Adipocyte (in vitro differentiated cells): ENCODE data around the gene AQP4.

Source experiments
- DNase-seq: peaks from one replicate; pipeline ENCODE4 v3.0.0-alpha.2; 2015; ENCODE audit warnings: low read depth
- H3K27me3 ChIP-seq: replicated peaks from 2 replicates; pipeline ENCODE4 v1.7.0; 2013; ENCODE audit warnings: mild to moderate bottlenecking, low read length, moderate library complexity; ENCODE audit not compliant: control insufficient read depth, insufficient read depth
- H3K36me3 ChIP-seq: 2 replicates; pipeline ENCODE4 v1.7.0; 2013; ENCODE audit warnings: low read length, mild to moderate bottlenecking, moderate library complexity; ENCODE audit not compliant: control insufficient read depth, insufficient read depth, severe bottlenecking
- H3K4me1 ChIP-seq: 2 replicates; pipeline ENCODE4 v1.7.0; 2013; ENCODE audit warnings: mild to moderate bottlenecking, low read length, moderate library complexity; ENCODE audit not compliant: control insufficient read depth, insufficient read depth
- H3K4me3 ChIP-seq: 2 replicates; pipeline ENCODE4 v1.7.0; 2013; ENCODE audit warnings: mild to moderate bottlenecking, low read length, moderate library complexity
- H3K9ac ChIP-seq: 2 replicates; pipeline ENCODE4 v1.7.0; 2013; ENCODE audit warnings: mild to moderate bottlenecking, low read length, moderate library complexity
- H3K9me3 ChIP-seq: 2 replicates; pipeline ENCODE4 v1.7.0; 2013; ENCODE audit warnings: mild to moderate bottlenecking, low read length, moderate library complexity; ENCODE audit not compliant: control insufficient read depth

The AQP4 gene

GRCh38 chr18:26868968-26869586 lies 3.6 kb upstream of the AQP4 start:
- Histone ChIP-seq H3K9ac (no peak overlapping the region), H3K36me3 (no peaks in the 10 kb centered on the region), H3K4me1 (no peaks in the 10 kb centered on the region), H3K27me3 (peaks cover 20% of the 10 kb centered on the region), H3K4me3 (no peak overlapping the region), H3K9me3 (no peaks in the 10 kb centered on the region)
- no peak for DNase-seq

DNA sequence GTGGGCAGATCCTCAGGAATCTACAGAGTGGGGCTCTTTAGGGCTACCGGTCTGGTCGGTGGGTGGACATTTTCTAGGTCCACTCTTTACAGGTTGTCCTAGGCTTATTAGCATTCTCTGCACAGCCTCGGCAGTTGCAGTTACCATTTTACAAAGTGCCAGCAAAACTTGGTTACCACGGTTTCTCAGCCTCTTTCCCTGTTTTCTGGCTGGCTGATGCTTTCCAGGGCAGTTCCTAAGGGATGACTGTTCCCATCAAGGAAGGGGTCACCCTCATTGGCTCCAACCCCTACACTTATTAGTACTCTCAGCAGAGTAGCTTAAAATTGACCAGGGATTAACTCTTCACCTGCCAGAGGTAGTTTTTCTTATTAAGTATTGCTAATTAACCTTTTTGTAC lies 2.0 kb upstream of the AQP4 start:
- H3K9ac ChIP-seq: no peak overlapping the region

DNA sequence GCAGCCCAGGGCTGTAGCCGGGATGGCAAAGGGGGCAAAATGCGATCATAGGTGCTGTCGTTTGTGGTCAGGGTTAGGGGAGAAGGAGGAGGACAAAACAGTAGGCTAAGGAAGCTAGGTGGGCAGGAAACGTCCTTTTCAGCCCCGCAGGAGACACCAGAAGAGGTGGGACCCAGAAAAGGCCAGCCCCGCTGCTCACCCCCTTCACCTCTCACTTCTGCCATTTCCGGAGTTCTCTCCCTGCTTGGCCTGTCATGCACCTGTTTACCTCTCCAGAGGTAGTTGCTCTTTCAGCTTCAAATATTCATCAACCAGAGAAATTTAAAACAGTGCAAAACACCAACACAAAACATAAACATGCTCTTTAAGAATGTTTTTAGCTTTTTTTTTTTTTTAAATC lies 849 bp downstream of the AQP4 start:
- Histone ChIP-seq H3K27me3 (peaks cover 35% of the 10 kb centered on the region), H3K9ac (no peak overlapping the region), H3K4me3 (no peak overlapping the region), H3K9me3 (no peaks in the 10 kb centered on the region), H3K4me1 (no peaks in the 10 kb centered on the region), H3K36me3 (no peaks in the 10 kb centered on the region)
- DNase-seq: no peak

More for the DNA sequence above, 2.0 kb upstream of the AQP4 start:
- peaks cover 29% of the 10 kb centered on the region for H3K27me3 ChIP-seq
- no peaks in the 10 kb centered on the region for H3K36me3 ChIP-seq
- H3K9me3 ChIP-seq: no peaks in the 10 kb centered on the region
- H3K4me1 ChIP-seq: no peaks in the 10 kb centered on the region
- H3K4me3 ChIP-seq: no peak overlapping the region
- no peak for DNase-seq

DNA sequence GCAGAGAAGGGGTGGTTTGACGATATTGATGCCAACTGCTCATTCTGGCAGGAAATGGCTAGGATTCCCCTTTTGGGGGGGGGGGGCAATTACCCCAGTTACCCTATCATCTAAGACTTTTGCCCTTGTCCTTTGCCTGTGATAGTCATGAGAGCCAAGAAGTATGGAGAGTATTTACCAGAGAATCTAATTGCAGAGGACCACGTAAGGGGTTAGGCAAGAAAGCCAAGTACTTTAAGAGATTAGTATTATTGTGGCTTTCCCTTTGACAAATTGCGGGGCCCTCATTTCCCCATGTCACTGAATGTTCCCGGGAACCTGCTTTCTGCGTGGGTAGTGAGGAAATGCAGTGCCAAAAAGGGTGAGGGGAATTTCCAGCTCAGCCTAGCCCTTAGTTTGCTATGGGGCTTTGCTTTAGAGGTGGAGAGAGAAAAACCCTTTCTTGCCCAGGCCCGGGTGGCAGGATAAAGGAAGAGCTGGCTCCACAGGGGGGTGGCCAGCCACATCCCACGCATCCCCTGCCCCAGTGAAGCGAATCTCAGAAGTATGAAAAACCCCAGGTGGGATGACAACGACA lies 1.5 kb downstream of the AQP4 start:
- Histone ChIP-seq H3K4me1 (no peaks in the 10 kb centered on the region), H3K9ac (no peak overlapping the region), H3K4me3 (no peak overlapping the region), H3K27me3 (peaks cover 35% of the 10 kb centered on the region), H3K36me3 (no peaks in the 10 kb centered on the region), H3K9me3 (no peaks in the 10 kb centered on the region)
- DNase-seq: no peak

DNA sequence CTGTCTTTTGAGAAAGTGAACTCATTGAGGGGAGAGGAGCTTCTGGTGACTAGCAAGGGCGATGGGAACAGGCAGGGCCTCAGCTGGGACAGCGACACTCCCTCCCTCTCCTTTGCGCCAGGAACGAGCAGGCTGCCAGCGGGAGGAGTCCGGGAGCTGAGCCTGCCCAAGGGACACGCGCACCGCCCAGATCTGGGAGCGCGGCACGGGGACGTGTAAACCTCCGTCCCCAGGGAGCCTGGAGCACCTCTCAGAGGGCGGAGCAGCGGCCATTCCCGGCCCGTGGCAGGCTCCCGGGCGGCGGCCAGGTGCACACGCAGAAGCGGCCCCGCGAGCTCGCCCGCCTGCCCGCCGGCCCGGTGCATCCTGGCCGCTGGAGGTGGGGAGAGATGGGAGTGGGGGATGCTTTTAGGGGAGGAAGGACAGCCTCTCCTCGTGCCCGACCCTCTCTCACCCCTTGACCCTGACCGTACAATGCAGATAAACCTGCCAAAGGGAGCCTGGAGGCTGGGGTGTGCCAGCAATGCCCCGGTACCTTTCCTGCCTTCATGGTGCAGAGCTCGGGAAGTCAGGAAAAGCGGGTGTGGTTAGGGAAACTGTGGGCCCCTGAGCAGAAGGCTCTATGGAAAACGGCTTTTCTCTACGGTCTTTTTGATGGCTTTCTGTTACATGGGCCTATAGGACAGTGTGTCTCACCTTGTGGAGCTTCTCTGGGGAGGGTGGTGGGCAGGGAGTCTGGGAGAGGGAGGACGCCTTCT lies 2.2 kb downstream of the AQP4 start:
- no peak for DNase-seq
- peak overlapping the region; percentile 44 for H3K4me3 ChIP-seq
- no peaks in the 10 kb centered on the region for H3K4me1 ChIP-seq
- no peak overlapping the region for H3K9ac ChIP-seq
- peaks cover 35% of the 10 kb centered on the region for H3K27me3 ChIP-seq
- H3K9me3 ChIP-seq: no peaks in the 10 kb centered on the region
- no peaks in the 10 kb centered on the region for H3K36me3 ChIP-seq

GRCh38 chr18:26862084-26862483 lies 3.4 kb downstream of the AQP4 start:
- DNase-seq: no peak
- no peaks in the 10 kb centered on the region for H3K36me3 ChIP-seq
- H3K4me1 ChIP-seq: no peaks in the 10 kb centered on the region
- no peak overlapping the region for H3K9ac ChIP-seq
- H3K9me3 ChIP-seq: no peaks in the 10 kb centered on the region
- no peak overlapping the region for H3K4me3 ChIP-seq
- H3K27me3 ChIP-seq: peaks cover 31% of the 10 kb centered on the region

DNA sequence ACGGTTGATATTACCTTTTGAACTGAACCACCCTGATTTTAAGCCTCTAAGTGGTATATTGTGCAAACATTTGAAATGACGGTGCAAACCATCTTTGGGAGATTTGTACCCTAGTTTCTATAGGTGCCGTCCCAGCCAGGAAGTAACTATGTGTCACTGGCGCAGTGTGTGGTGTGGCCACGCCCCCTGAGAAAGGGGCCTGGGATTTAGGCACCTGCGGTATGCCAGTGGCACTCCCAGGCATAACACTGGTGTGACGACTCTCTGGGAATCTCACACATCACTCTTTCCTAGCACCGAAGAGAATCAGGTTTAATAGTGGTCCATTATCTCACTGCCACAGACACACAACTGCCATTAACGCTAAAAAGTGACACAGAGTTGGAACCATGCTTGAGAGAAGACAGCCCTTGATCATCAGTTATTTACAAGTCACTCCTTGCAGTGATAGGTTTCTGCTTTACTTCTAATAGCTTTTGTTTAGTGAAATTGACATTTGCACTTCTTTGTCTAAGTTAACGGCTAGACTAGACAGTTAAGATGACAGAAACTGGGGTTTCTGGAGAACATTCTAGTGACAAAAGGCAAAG lies 11.1 kb downstream of the AQP4 start:
- H3K4me1 ChIP-seq: no peaks in the 10 kb centered on the region
- H3K36me3 ChIP-seq: no peaks in the 10 kb centered on the region
- H3K9ac ChIP-seq: no peak overlapping the region
- DNase-seq: no peak
- H3K9me3 ChIP-seq: peaks cover 9% of the 10 kb centered on the region
- H3K27me3 ChIP-seq: no peaks in the 10 kb centered on the region
- no peak overlapping the region for H3K4me3 ChIP-seq

DNA sequence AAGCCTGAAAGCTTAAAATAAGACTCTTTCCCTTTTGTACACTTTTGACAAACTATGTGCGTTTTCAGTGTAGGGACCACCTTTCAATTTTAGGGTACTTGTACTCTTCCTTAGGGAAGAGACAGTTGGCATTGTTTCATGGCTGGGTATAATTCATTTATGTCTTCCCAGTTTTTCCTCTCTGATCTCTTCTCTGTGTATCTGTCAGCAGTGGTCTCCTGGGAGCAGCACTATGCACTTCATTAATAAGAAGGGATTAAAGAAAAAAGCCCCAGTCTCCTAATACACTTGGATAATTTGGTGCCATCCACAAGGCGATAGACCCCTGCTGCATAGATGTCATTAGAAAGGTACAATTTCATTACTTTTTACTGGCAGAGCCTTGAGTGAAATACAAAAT lies 12.1 kb downstream of the AQP4 start:
- Histone ChIP-seq H3K9me3 (peaks cover 9% of the 10 kb centered on the region), H3K4me1 (no peaks in the 10 kb centered on the region), H3K36me3 (no peaks in the 10 kb centered on the region), H3K9ac (no peak overlapping the region), H3K4me3 (no peak overlapping the region), H3K27me3 (no peaks in the 10 kb centered on the region)
- no peak for DNase-seq

DNA sequence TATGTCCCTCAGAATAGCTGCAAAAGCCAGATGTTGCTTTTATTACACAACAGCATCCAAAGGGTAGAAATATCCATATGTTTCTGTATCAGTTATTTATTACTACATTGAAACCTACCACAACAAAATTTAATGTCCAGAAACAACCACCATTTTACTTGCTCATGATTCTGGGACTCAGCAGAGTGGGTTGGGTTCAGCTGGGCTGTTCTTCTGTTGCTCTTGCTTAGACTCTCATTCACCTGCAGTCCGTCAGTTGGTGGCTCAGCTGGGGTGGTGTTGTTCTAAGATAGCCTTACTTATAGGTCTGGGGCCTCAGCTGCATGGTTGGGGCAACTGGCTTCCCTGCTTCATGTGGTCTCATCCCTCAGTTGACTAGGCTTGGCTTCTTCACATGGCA lies 21.7 kb downstream of the AQP4 start:
- no peak for DNase-seq
- no peaks in the 10 kb centered on the region for H3K27me3 ChIP-seq
- no peaks in the 10 kb centered on the region for H3K4me1 ChIP-seq
- no peak overlapping the region for H3K9ac ChIP-seq
- H3K4me3 ChIP-seq: no peak overlapping the region
- H3K36me3 ChIP-seq: no peaks in the 10 kb centered on the region
- H3K9me3 ChIP-seq: peaks cover 4% of the 10 kb centered on the region

GRCh38 chr18:26840965-26841364 lies 24.5 kb downstream of the AQP4 start:
- Histone ChIP-seq H3K4me1 (no peaks in the 10 kb centered on the region), H3K9ac (no peak overlapping the region), H3K4me3 (no peak overlapping the region), H3K27me3 (no peaks in the 10 kb centered on the region), H3K9me3 (peaks cover 4% of the 10 kb centered on the region), H3K36me3 (no peaks in the 10 kb centered on the region)
- no peak for DNase-seq

- H3K27me3 ChIP-seq: no peaks in the 10 kb centered on the region
- H3K9me3 ChIP-seq: peaks cover 4% of the 10 kb centered on the region
These were observed 25.9 kb downstream of the AQP4 start for GRCh38 chr18:26839609-26840008.

More at GRCh38 chr18:26839609-26840008, 25.9 kb downstream of the AQP4 start:
- H3K36me3 ChIP-seq: no peaks in the 10 kb centered on the region
- H3K4me3 ChIP-seq: no peak overlapping the region
- DNase-seq: no peak
- H3K9ac ChIP-seq: no peak overlapping the region
- H3K4me1 ChIP-seq: no peaks in the 10 kb centered on the region
